IMR-90 (cell line): ENCODE data around the gene ASTN2.

ENCODE experiments used
- BHLHE40 ChIP-seq: fragments of 150-350 bp; IDR thresholded peaks from 2 replicates; pipeline ENCODE4 v1.6.1; 2016; ENCODE audit warnings: mild to moderate bottlenecking, low read depth, low read length
- CEBPB ChIP-seq: IDR thresholded peaks from 2 replicates; pipeline ENCODE4 v1.6.1; 2012; ENCODE audit warnings: low read depth, low read length, improper control_type of control experiment
- MAZ ChIP-seq: IDR thresholded peaks from 2 replicates; pipeline ENCODE4 v1.6.1; 2012; ENCODE audit warnings: low read depth, mild to moderate bottlenecking, low read length, improper control_type of control experiment, moderate library complexity, borderline replicate concordance
- POLR2A ChIP-seq: IDR thresholded peaks from 2 replicates; pipeline ENCODE4 v1.6.1; 2012; ENCODE audit warnings: mild to moderate bottlenecking, low read depth, low read length
- RCOR1 ChIP-seq: IDR thresholded peaks from 2 replicates; pipeline ENCODE4 v1.6.1; 2012; ENCODE audit warnings: mild to moderate bottlenecking, low read length, improper control_type of control experiment; ENCODE audit not compliant: insufficient replicate concordance
- TF ChIP-seq, protein P1 (sequence below): conservative IDR thresholded peaks from 2 replicates; pipeline ENCODE4 v1.5.1; 2012; ENCODE audit warnings: mild to moderate bottlenecking, low read depth, low read length, improper control_type of control experiment

DNA sequence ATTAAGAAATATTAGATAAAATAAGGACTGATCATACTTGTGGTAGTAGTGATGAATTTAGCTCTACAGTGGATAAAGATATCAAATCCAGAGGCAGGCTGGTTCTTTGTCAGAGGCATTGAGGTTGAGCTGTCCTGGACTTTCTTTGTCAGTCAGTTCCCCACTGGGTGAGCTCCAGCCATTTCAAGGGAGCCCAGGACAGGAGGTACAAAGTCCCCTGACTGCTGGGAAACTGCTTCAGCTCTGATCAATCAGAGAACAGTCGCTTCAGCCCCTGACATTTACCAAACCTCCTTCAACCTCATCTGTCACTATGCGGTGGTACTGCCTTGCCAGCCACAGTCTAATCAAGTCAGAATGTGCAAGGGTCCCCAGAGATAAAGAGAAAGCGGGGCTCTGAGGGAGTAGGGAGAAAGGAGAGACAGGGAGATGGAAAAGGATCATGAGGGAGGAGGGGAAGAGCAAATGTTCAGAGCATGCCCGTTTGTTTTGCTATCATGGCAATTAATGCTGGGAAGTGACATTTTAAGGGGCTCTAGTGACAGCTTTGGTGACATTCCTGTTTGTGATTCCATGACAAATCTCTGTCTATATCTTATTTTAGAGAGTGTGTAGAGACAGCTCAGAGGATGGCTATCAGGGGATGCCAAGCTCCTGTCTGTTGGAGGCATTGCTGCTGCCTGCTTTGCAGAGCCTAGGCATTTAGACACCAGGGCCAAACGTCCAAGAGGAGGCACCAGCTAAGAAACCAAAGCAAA, 223.2 kb downstream of the ASTN2 start:
- TF ChIP-seq POLR2A (no peak), CEBPB (no peak), RCOR1 (no peak), MAZ (no peak), BHLHE40 (no peak)
- TF ChIP-seq, protein P1, sequence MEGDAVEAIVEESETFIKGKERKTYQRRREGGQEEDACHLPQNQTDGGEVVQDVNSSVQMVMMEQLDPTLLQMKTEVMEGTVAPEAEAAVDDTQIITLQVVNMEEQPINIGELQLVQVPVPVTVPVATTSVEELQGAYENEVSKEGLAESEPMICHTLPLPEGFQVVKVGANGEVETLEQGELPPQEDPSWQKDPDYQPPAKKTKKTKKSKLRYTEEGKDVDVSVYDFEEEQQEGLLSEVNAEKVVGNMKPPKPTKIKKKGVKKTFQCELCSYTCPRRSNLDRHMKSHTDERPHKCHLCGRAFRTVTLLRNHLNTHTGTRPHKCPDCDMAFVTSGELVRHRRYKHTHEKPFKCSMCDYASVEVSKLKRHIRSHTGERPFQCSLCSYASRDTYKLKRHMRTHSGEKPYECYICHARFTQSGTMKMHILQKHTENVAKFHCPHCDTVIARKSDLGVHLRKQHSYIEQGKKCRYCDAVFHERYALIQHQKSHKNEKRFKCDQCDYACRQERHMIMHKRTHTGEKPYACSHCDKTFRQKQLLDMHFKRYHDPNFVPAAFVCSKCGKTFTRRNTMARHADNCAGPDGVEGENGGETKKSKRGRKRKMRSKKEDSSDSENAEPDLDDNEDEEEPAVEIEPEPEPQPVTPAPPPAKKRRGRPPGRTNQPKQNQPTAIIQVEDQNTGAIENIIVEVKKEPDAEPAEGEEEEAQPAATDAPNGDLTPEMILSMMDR, result no peak
